Upper lobe of left lung (tissue), 4 donors: ENCODE results near the gene TBC1D16.

ENCODE experiments used
- EP300 ChIP-seq, 4 donors: sonication (generic); formaldehyde crosslinking; IDR thresholded peaks; one replicate each; pipeline ENCODE4 v1.5.1; 2017; ENCODE audit warnings: antibody characterized with exemption in 4 of 4, control low read depth in 2 of 4
- TF ChIP-seq, protein P1 (sequence below), 6 experiments: fragments of 450-650 bp in 4 of 6; fragments of 200-600 bp in 2 of 6; sonication (generic) in 2 of 6; IDR thresholded peaks; one replicate each; pipeline ENCODE4 v1.5.1; 2016 to 2019; ENCODE audit warnings: antibody characterized with exemption in 6 of 6

DNA sequence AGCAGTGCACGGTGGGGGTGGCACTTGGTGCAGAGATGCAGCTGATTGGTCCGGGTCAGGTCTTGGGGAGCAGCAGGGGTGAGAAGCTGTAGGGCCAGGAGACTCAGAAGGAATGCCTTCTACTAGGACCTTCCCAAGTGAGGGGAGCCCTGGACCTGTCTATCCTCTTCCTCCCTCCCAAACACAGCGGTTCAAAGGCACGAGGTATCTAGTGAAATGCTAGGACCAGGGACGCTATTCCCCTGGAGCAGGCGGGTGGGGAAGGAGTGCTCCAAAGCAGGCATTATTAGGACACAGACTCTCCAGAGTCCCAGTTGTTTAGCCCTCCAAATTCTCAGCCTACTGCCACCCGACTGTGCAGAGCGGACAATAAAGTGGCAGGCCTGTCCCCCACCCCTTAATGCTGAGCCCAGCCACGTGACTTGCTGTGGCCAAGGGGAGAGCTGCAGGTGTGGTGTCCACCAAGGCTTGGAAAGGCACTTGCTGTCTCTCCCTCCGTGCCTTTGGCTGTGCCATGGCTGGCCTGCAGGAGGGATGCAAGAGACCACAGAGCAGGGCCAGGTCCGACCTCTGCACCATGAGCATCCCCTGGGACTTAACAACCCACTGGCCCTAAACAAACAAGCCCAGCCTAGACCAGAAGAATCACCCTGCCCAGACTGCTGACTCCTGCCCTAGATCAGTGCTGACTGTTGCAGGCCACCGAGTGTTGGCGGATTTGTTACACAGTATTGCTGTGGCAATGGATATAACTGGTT, 97.2 kb downstream of the TBC1D16 start:
- TF ChIP-seq EP300 (IDR thresholded peaks at IDR 0.05), result no peak
- TF ChIP-seq, protein P1, sequence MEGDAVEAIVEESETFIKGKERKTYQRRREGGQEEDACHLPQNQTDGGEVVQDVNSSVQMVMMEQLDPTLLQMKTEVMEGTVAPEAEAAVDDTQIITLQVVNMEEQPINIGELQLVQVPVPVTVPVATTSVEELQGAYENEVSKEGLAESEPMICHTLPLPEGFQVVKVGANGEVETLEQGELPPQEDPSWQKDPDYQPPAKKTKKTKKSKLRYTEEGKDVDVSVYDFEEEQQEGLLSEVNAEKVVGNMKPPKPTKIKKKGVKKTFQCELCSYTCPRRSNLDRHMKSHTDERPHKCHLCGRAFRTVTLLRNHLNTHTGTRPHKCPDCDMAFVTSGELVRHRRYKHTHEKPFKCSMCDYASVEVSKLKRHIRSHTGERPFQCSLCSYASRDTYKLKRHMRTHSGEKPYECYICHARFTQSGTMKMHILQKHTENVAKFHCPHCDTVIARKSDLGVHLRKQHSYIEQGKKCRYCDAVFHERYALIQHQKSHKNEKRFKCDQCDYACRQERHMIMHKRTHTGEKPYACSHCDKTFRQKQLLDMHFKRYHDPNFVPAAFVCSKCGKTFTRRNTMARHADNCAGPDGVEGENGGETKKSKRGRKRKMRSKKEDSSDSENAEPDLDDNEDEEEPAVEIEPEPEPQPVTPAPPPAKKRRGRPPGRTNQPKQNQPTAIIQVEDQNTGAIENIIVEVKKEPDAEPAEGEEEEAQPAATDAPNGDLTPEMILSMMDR (IDR thresholded peaks at IDR 0.05), result no peak
